GM21825 (cell line): ENCODE results near the gene LSS.
"Not testable (repeated sequence)": the region's sequence is repeated elsewhere in the genome, so short reads cannot be mapped to it uniquely, and the experiment has no call there.

Experiments
- ATAC-seq: cut with Tn5 transposase; IDR thresholded peaks from one replicate; pipeline ENCODE4 v1.9.1; 2021; ENCODE audit warnings: mild to moderate bottlenecking, moderate library complexity; ENCODE audit not compliant: unreplicated experiment

Gene LSS

DNA sequence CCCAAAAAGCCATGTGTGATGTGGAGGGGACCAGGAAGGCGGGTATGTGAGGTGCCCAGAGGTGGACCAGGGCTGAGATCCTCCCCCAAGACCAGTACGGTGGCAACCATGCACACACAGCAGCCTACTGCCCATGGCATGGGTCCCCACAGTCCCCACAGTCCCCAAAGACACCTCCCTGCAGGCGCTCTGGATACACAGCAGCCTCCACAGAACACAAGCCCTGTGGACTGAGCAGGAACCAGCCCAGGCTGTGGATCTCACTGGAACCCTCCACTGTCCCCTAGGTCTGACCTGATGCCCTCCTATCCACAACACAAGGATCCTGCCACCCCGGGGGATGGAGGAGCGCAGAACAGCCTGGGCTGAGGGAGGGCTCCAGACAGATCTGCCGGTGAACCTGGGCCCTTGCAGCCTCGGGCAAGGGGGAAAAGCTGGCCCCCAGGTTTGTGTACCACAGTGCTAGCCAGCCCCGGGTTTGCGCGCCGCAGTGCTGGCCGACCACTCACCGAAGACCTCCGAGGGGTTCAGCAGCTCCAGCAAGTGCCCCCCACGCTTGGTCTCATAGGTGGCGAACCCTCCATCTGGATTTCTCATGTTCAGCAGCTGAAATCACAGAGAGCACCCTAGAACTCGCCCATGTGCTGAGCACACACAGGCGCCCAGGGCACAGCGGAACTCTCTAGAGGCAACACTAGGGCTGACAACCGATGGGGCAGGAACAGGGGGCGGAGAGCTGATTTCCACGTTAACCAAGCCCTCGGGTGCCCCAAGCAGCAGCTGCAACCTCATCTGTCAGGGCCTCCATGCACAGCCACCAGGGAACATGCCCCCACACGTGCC is 22.2 kb downstream of the LSS start:
- no peak for ATAC-seq

GRCh38 chr21:46205766-46206162 is 22.8 kb downstream of the LSS start:
- ATAC-seq = no peak

GRCh38 chr21:46205166-46205565 is 23.4 kb downstream of the LSS start:
- no peak for ATAC-seq

GRCh38 chr21:46203203-46203600 is 25.4 kb downstream of the LSS start:
- ATAC-seq = no peak

GRCh38 chr21:46202592-46203202 is 25.9 kb downstream of the LSS start:
- ATAC-seq = no peak

- not testable (repeated sequence) for ATAC-seq
Measured at GRCh38 chr21:46200877-46201803, 27.4 kb downstream of the LSS start.

DNA sequence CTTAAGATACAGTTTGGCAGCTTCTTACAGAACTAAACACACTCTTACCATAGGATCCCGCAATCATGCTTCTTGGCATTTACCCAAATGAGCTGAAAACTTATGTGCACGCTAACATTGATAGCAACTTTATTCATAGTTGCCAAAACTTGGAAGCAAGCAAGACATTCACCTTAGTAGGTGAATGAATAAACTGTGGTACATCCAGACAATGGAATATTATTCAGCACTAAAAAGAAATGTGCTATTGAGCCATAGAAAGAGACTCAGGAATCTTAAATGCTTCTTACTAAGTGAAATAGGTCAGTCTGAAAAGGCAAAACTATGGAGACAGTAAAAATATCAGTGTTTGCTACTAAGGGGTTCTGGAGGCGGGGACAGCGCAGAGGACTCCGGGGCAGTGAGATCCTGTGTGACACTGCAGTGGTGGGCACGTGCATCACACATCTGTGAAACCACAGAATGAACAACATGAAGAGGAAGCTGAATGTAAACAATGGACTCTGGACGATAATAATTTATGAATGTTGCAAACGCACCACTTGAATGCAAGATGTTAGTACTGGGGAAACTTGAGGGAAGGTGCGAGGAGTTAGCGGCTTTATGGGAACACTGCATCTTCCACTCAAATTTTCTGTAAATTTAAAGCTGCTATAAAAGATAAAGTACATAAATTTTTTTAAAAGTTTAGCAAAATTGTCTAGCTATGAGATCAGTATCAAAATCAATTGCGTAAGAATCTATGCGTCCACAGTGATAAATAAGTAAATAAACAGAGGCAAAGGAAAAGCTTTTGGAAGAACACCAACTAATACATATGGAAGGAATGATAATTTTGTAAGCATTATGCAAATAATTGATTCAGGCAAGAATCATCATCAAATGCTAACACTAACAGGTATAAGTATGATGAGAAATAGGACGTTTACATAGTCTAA is 28.9 kb downstream of the LSS start:
- ATAC-seq = no peak

DNA sequence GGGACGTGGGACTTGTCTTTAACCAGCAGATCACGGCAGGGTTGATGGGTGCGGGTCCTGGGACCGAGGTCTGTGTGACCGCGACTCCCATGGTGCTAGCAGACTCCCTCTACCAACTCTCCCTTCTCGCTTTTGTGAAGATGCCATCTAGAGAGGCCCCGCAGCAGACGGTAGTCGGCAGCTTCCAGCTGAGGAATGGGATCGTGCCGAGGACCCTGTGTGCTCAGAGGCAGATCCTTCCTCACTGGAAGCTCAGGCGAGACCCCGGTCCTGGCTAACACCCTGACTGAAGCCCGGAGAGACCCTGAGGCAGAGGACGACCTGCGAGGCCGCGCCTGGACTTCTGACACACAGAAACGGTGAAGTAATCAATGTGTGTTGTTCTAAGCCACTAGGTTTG is 31.8 kb downstream of the LSS start:
- no peak for ATAC-seq

DNA sequence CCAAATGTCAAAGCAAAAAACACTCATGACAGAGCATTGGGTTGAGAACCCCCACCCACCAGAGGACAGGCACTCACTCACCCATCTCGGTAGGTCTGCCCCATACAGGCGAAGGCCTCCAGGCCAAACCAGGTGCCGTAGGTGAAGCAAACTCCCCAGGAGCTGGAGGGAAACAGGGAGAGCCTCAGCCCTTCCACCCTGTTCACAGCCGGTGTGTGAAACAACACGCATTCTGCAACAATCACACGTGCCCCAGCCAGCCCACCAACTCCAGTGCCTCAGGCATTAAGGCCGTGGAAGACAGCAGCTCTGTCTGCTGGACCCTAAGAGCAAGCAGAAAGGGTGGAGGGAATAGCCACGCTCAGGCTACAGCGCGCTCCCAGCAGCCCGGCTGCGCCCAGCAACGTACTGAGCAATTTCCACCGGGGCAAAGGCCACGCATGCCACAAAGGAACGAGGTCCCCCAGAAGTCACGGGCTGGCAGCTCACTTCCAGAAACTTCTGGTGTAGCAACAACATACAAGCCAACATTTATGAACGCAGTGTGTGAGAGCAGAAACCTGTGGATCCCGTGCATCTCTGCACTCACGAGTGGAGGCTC is 32.9 kb downstream of the LSS start:
- no peak for ATAC-seq

- ATAC-seq = no peak
Measured at GRCh38 chr21:46194374-46195334, 33.9 kb downstream of the LSS start.

GRCh38 chr21:46193829-46194373 is 34.7 kb downstream of the LSS start:
- no peak for ATAC-seq

DNA sequence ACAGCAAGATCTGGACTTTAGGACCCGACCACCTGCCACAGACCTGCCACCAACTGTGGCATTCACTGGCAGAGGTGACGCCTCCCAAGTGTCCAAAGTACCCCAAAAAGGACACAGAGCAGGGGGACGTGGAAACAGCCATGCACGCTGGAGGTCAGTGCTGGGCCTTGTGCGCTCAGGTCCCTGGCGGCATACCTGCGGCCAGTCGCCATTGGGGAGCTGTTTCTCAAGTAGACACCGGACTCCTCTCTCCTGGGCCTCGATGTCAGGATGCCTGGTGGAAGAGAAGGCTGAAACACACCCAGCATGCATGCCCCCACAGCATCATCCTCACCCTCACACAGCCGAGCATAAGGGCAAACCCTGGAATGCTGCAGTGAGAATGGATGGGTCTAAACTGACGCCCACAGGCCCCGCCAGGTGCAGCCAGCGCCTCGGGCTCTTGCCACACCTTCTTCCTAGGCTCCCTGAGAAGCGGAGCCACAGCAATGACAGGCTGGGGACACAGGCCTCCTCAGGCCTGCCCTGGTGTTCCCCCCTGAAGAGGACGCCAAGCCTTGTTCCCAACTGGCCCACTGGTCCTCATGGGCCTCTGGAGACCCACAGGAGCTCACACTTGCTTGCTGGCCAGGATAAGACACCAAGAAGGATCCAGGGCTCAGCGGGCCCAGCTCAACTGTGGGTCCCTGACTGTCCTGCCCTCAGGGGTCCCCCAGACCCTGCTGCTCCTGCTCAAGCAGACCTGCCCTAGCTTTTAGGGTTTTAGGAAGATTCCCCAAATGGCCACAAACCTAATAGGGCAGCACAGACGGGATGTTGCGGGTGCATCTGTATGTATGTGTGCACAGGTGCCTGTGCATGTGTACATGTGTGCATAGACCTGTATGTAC is 36.6 kb downstream of the LSS start:
- ATAC-seq = no peak

DNA sequence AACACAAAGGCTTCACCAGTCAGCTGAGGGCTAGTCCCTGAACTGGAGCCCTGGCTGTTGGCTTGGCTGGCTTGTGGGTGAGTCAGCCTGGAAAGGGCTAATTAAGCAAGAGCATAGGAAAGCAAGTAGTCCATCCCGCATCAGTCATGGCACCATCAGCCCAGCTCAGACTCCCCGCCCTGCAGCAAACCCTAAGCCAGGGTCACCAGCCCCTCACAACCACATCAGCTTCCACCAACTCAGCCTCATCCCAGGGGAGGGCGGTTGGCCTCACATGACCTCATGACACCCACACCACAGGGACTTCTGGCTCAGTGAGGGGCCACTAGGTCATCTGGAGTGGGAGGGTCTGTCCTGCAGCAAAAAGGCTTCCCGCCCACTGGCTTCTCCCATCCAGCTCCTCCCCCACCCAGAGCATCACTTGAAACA is 37.3 kb downstream of the LSS start:
- ATAC-seq = no peak

DNA sequence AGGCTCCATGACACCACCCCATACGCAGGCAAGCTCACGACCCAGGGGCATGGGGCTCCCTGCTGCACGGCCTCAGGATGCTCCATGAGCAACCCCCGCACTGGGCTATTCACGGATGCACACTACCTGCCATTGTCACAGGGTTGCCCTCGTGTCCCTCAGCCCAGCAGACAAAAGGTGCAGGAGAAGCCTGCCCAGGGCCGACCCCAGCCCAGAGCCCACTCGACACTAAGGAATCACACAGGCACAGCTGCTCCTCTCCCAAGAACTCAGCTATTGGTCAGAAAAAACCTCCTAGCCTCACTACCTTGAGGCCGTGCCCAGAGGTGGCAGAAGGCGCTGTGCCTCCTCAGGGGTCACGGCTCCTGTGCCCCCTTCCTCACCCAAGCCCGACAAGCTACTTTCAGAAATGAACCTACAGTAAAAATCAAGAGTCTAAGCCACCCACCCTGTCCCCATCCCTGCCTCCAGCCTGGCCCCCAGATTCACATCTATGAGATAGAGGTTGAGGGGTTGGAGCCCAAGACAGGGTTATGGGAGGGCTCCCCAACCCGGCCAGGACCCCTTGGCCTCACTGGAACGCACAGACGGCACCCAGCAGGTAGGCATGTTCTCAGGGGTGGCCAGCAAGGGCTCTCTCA is 38.0 kb downstream of the LSS start:
- no peak for ATAC-seq

DNA sequence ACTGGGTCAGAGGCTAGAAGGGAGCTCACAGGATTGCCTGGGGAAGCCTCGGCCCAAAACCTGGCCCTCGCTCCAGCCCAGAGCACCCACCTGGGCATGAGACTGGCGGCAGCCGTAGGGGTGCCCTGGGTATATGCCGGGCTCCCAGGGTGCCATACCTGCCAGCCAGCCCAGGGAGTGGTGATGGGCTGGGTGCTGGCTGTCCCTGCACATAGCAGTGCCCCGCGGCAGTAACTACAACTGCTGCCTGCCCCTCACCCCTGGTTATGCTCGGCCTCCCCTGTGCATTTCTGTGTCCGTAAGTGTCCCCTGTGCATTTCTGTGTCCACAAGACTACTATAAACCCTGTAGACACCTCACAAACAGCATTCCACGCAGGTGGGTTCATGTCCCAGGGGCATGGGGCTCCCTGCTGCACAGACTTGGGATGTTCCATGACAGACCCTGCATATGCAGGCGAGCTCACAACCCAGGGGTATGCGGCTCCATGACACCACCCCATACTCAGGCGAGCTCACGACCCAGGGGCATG is 38.5 kb downstream of the LSS start:
- ATAC-seq = no peak

DNA sequence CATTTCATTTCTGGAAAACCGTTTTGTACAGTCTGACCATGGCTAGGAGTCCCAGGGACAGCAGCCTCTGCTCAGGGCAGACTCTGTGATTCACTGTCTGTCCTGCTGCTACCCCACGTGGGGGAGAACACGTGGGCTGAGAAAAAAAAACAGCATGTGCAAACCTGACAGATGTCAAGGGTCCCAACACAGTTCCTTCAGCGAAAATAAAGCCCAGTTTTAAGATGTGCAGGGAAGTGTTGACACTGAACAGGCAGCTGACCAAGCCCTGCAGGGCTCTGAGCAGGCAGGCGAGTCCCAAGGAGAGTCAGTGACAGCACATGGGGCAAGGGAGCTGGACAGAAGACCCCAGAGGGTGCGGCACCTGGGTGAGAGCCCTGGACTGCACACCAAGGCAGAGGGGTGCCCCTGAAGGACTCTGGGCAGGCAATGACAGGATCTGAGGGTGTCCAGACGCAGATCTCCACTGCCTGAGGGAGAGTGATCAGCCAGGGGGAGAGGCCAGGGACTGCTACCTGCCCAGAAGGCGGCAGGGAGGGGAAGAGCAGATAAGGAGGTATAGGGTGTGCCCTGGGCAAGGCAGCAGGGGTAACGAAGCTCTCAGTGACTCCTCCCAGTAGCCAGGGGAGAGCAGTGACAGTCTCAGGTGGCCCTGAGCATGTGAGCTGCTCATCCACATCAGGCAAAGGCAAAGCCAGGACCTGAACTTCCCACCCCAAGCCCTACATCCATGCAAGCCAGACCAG is 39.2 kb downstream of the LSS start:
- ATAC-seq = no peak
